Mesenchymal stem cell (in vitro differentiated cells and primary cell): ENCODE results near the gene EVI5.
A peak's percentile ranks its signal among the peaks of the same experiment; 100 is the strongest.

Source experiments
- DNase-seq: peaks from one replicate; pipeline ENCODE4 v3.0.0-alpha.2; 2013
- H2AFZ ChIP-seq: one replicate; pipeline ENCODE4 v1.6.1; 2013; ENCODE audit warnings: low read depth, mild to moderate bottlenecking, control low read depth, inconsistent platforms, low read length, moderate library complexity
- H2AK5ac ChIP-seq: 2 replicates; pipeline ENCODE4 v1.6.1; 2013; ENCODE audit warnings: low read length, moderate library complexity, mild to moderate bottlenecking, inconsistent platforms; ENCODE audit not compliant: severe bottlenecking
- H2BK120ac ChIP-seq: one replicate; pipeline ENCODE4 v1.6.1; 2013; ENCODE audit warnings: low read depth, mild to moderate bottlenecking, inconsistent platforms, low read length, moderate library complexity
- H2BK12ac ChIP-seq, 2 experiments: one replicate each; pipeline ENCODE4 v1.6.1; 2013; ENCODE audit warnings: inconsistent platforms in 2 of 2, low read length in 2 of 2, mild to moderate bottlenecking in 2 of 2, moderate library complexity in 2 of 2, control low read depth in 1 of 2
- H2BK15ac ChIP-seq: one replicate; pipeline ENCODE4 v1.6.1; 2013; ENCODE audit warnings: mild to moderate bottlenecking, low read depth, inconsistent platforms; ENCODE audit not compliant: poor library complexity, severe bottlenecking
- H2BK5ac ChIP-seq: 2 replicates; pipeline ENCODE4 v1.6.1; 2013; ENCODE audit warnings: low read depth, mild to moderate bottlenecking, low read length, control low read depth, inconsistent platforms; ENCODE audit not compliant: poor library complexity, severe bottlenecking
- H3K14ac ChIP-seq, 2 experiments: one replicate each; pipeline ENCODE4 v1.6.1; 2013; ENCODE audit warnings: inconsistent platforms in 2 of 2, low read length in 2 of 2, control low read depth in 1 of 2, mild to moderate bottlenecking in 1 of 2, moderate library complexity in 1 of 2
- H3K18ac ChIP-seq, 2 experiments: one replicate each; pipeline ENCODE4 v1.6.1; 2013; ENCODE audit warnings: inconsistent platforms in 2 of 2, low read length in 2 of 2, control low read depth in 1 of 2, low read depth in 1 of 2, mild to moderate bottlenecking in 1 of 2
- H3K23ac ChIP-seq, 2 experiments: one replicate each; pipeline ENCODE4 v1.6.1; 2013; ENCODE audit warnings: inconsistent platforms in 2 of 2, low read length in 2 of 2, mild to moderate bottlenecking in 2 of 2, moderate library complexity in 2 of 2, control low read depth in 1 of 2
- H3K27ac ChIP-seq: 2 replicates; pipeline ENCODE4 v1.5.1; 2013; ENCODE audit warnings: mild to moderate bottlenecking, moderate library complexity, low read length, control low read depth, inconsistent platforms; ENCODE audit not compliant: poor library complexity, severe bottlenecking
- H3K27me3 ChIP-seq, 2 experiments: 2 replicates each; pipeline versions ENCODE4 v1.6.1 to v1.7.0; 2013; ENCODE audit warnings: low read length in 2 of 2, mild to moderate bottlenecking in 2 of 2, moderate library complexity in 2 of 2, control low read depth in 1 of 2, inconsistent platforms in 1 of 2; ENCODE audit not compliant: control insufficient read depth in 1 of 2, insufficient read depth in 1 of 2
- H3K36me3 ChIP-seq, 2 experiments: 2 replicates each; pipeline versions ENCODE4 v1.6.1 to v1.7.0; 2013; ENCODE audit warnings: low read length in 2 of 2, control low read depth in 1 of 2, inconsistent platforms in 1 of 2, low read depth in 1 of 2, mild to moderate bottlenecking in 1 of 2; ENCODE audit not compliant: insufficient read depth in 2 of 2, control insufficient read depth in 1 of 2
- H3K4ac ChIP-seq, 2 experiments: one replicate each; pipeline ENCODE4 v1.6.1; 2013; ENCODE audit warnings: inconsistent platforms in 2 of 2, low read length in 2 of 2, mild to moderate bottlenecking in 2 of 2, moderate library complexity in 2 of 2, control low read depth in 1 of 2, low read depth in 1 of 2
- H3K4me1 ChIP-seq: 2 replicates; pipeline ENCODE4 v1.6.1; 2013; ENCODE audit warnings: low read depth, low read length, control low read depth; ENCODE audit not compliant: control insufficient read depth, insufficient read depth
- H3K4me2 ChIP-seq: 2 replicates; pipeline ENCODE4 v1.6.1; 2013; ENCODE audit warnings: low read length, mild to moderate bottlenecking, inconsistent platforms; ENCODE audit not compliant: poor library complexity, severe bottlenecking
- H3K4me3 ChIP-seq, 2 experiments: 2 replicates each; pipeline versions ENCODE4 v1.5.1 to v1.7.0; 2013; ENCODE audit warnings: low read length in 2 of 2, mild to moderate bottlenecking in 2 of 2, control low read depth in 1 of 2, low read depth in 1 of 2; ENCODE audit not compliant: insufficient read depth in 1 of 2
- H3K79me1 ChIP-seq: replicated peaks from 2 replicates; pipeline ENCODE4 v1.6.1; 2013; ENCODE audit warnings: mild to moderate bottlenecking, control low read depth, low read length, inconsistent platforms; ENCODE audit not compliant: poor library complexity, severe bottlenecking
- H3K9ac ChIP-seq: 2 replicates; pipeline ENCODE4 v1.7.0; 2013; ENCODE audit warnings: mild to moderate bottlenecking, low read length, moderate library complexity
- H3K9me3 ChIP-seq: 2 replicates; pipeline ENCODE4 v1.7.0; 2013; ENCODE audit warnings: mild to moderate bottlenecking, low read length; ENCODE audit not compliant: control insufficient read depth
- H4K8ac ChIP-seq: one replicate; pipeline ENCODE4 v1.6.1; 2013; ENCODE audit warnings: inconsistent platforms, mild to moderate bottlenecking, low read length, moderate library complexity
- H4K91ac ChIP-seq: one replicate; pipeline ENCODE4 v1.6.1; 2013; ENCODE audit warnings: mild to moderate bottlenecking, low read length, inconsistent platforms
- WGBS: methylation state at CpG from one replicate; pipeline ENCODE4 v1.1.7; 2013; ENCODE audit warnings: mixed read lengths; 5-methylcytosine and 5-hydroxymethylcytosine counted together

Gene EVI5

GRCh38 chr1:92502247-92502646, 282.7 kb downstream of the EVI5 start:
- Histone ChIP-seq H3K27me3 (no peaks in the 10 kb centered on the region), H3K9ac (no peak overlapping the region), H2BK15ac (no peak overlapping the region), H3K36me3 (no peaks in the 10 kb centered on the region), H3K23ac (no peak overlapping the region), H3K4me2 (no peak overlapping the region), H3K79me1 (no peaks in the 10 kb centered on the region), H4K91ac (no peak overlapping the region), H3K27ac (no peak overlapping the region), H3K18ac (no peak overlapping the region), H2BK12ac (no peak overlapping the region), H3K9me3 (no peaks in the 10 kb centered on the region), H2BK5ac (no peak overlapping the region), H4K8ac (no peak overlapping the region), H3K4ac (no peak overlapping the region), H2AK5ac (no peak overlapping the region), H3K4me3 (no peak overlapping the region), H2AFZ (no peak overlapping the region), H3K4me1 (no peaks in the 10 kb centered on the region), H2BK120ac (no peak overlapping the region), H3K14ac (no peak overlapping the region)
- peak; percentile 47 for DNase-seq

- Histone ChIP-seq H2BK120ac (no peak overlapping the region), H3K36me3 (no peaks in the 10 kb centered on the region), H3K27ac (no peak overlapping the region), H3K9me3 (no peaks in the 10 kb centered on the region), H3K27me3 (no peaks in the 10 kb centered on the region), H2BK12ac (no peak overlapping the region), H3K9ac (no peak overlapping the region), H3K4me3 (no peak overlapping the region), H2BK15ac (no peak overlapping the region), H3K18ac (no peak overlapping the region), H3K4me2 (no peak overlapping the region), H2BK5ac (no peak overlapping the region), H2AK5ac (no peak overlapping the region), H3K4me1 (no peaks in the 10 kb centered on the region), H4K91ac (no peak overlapping the region), H3K23ac (no peak overlapping the region), H3K4ac (no peak overlapping the region), H4K8ac (no peak overlapping the region), H3K79me1 (no peaks in the 10 kb centered on the region), H2AFZ (no peak overlapping the region), H3K14ac (no peak overlapping the region)
- no peak for DNase-seq
- WGBS = no CpG with 5 or more reads among the region's 1 CpG
Observed at GRCh38 chr1:92500552-92500951, 284.4 kb downstream of the EVI5 start.

GRCh38 chr1:92495392-92496063, 289.4 kb downstream of the EVI5 start:
- no peak overlapping the region for H2BK12ac ChIP-seq
- H3K9me3 ChIP-seq = no peaks in the 10 kb centered on the region
- WGBS = 56% methylated on average over 1 of the region's 2 CpGs

GRCh38 chr1:92494485-92495141, 290.3 kb downstream of the EVI5 start:
- no peak overlapping the region for H3K4me3 ChIP-seq
- H3K9ac ChIP-seq = no peak overlapping the region
- H3K4me2 ChIP-seq = no peak overlapping the region
- no peak overlapping the region for H2BK12ac ChIP-seq
- no peak overlapping the region for H3K4ac ChIP-seq
- H3K23ac ChIP-seq = no peak overlapping the region
- no peak overlapping the region for H3K27ac ChIP-seq
- H2AFZ ChIP-seq = no peak overlapping the region
- no peak overlapping the region for H3K14ac ChIP-seq
- DNase-seq = no peak
- no peak overlapping the region for H3K18ac ChIP-seq
- no peaks in the 10 kb centered on the region for H3K4me1 ChIP-seq
- no peaks in the 10 kb centered on the region for H3K9me3 ChIP-seq
- no peaks in the 10 kb centered on the region for H3K36me3 ChIP-seq
- no peak overlapping the region for H2BK120ac ChIP-seq
- peaks cover under 1 to 3% of the 10 kb centered on the region in 2 experiments for H3K27me3 ChIP-seq
- no peaks in the 10 kb centered on the region for H3K79me1 ChIP-seq
- H2AK5ac ChIP-seq = no peak overlapping the region
- no peak overlapping the region for H2BK5ac ChIP-seq
- H2BK15ac ChIP-seq = no peak overlapping the region
- H4K8ac ChIP-seq = no peak overlapping the region
- no peak overlapping the region for H4K91ac ChIP-seq
- 98% methylated on average over 2 of the region's 4 CpGs for WGBS

More at GRCh38 chr1:92495392-92496063, 289.4 kb downstream of the EVI5 start:
- H3K27ac ChIP-seq = no peak overlapping the region
- H2AFZ ChIP-seq = no peak overlapping the region
- no peak overlapping the region for H2BK5ac ChIP-seq
- H3K4me3 ChIP-seq = no peak overlapping the region
- H3K4ac ChIP-seq = no peak overlapping the region
- no peaks in the 10 kb centered on the region for H3K79me1 ChIP-seq
- no peak overlapping the region for H3K4me2 ChIP-seq
- no peak for DNase-seq
- H3K23ac ChIP-seq = no peak overlapping the region
- H2BK15ac ChIP-seq = no peak overlapping the region
- no peak overlapping the region for H2AK5ac ChIP-seq
- peaks cover 0 to 3% of the 10 kb centered on the region in 2 experiments for H3K27me3 ChIP-seq
- no peak overlapping the region for H3K9ac ChIP-seq
- H4K91ac ChIP-seq = no peak overlapping the region
- no peak overlapping the region for H3K18ac ChIP-seq
- no peak overlapping the region for H3K14ac ChIP-seq
- H3K36me3 ChIP-seq = no peaks in the 10 kb centered on the region
- H3K4me1 ChIP-seq = no peaks in the 10 kb centered on the region
- H4K8ac ChIP-seq = no peak overlapping the region
- no peak overlapping the region for H2BK120ac ChIP-seq
